ENCODE data around the gene TCF21.
"Not testable (repeated sequence)": the region's sequence is repeated elsewhere in the genome, so short reads cannot be mapped to it uniquely, and the experiment has no call there.

Gene TCF21

GRCh38 chr6:133923938-133924593 is 35.2 kb downstream of the TCF21 start:
- peak; percentile 94 for DNase-seq (ENCODE audit: low spot score)

GRCh38 chr6:133931221-133931620 is 42.3 kb downstream of the TCF21 start:
- not testable (repeated sequence) for DNase-seq (ENCODE audit: low spot score)

GRCh38 chr6:133936352-133936751 is 47.4 kb downstream of the TCF21 start:
- DNase-seq (ENCODE audit: low spot score): not testable (repeated sequence)

- no peak for DNase-seq (ENCODE audit: low spot score)
Measured at GRCh38 chr6:133937909-133938308, 49.0 kb downstream of the TCF21 start.

- no peak for DNase-seq (ENCODE audit: low spot score)
Measured at GRCh38 chr6:133938533-133938932, 49.6 kb downstream of the TCF21 start.

- no peak for DNase-seq (ENCODE audit: low spot score)
Measured at GRCh38 chr6:133939778-133940667, 51.1 kb downstream of the TCF21 start.

Measured in pons (tissue), 1 donor.